BLaER1 (cell line): ENCODE results near the gene GMPR.

Source experiments
- H3K27ac ChIP-seq: shearing (Covaris generic); formaldehyde crosslinking; 2 replicates; pipeline ENCODE4 v1.8.1; 2022
- H3K27me3 ChIP-seq: shearing (Covaris generic); formaldehyde crosslinking; 2 replicates; pipeline ENCODE4 v1.8.1; 2022
- H3K36me3 ChIP-seq: shearing (Covaris generic); formaldehyde crosslinking; 2 replicates; pipeline ENCODE4 v1.8.1; 2022
- H3K4me1 ChIP-seq: shearing (Covaris generic); formaldehyde crosslinking; 2 replicates; pipeline ENCODE4 v1.8.1; 2022
- H3K4me2 ChIP-seq: shearing (Covaris generic); formaldehyde crosslinking; 2 replicates; pipeline ENCODE4 v1.8.1; 2022
- H3K4me3 ChIP-seq: shearing (Covaris generic); formaldehyde crosslinking; 2 replicates; pipeline ENCODE4 v1.8.1; 2022
- H3K9ac ChIP-seq: shearing (Covaris generic); formaldehyde crosslinking; 2 replicates; pipeline ENCODE4 v1.8.1; 2022
- H3K9me3 ChIP-seq: shearing (Covaris generic); formaldehyde crosslinking; 2 replicates; pipeline ENCODE4 v1.8.1; 2022
- H4K20me1 ChIP-seq: shearing (Covaris generic); formaldehyde crosslinking; 2 replicates; pipeline ENCODE4 v1.8.1; 2022
- Cebpa-rat ChIP-seq: shearing (Covaris generic); IDR thresholded peaks from 2 replicates; pipeline ENCODE4 v1.8.1; 2022

Gene GMPR

DNA sequence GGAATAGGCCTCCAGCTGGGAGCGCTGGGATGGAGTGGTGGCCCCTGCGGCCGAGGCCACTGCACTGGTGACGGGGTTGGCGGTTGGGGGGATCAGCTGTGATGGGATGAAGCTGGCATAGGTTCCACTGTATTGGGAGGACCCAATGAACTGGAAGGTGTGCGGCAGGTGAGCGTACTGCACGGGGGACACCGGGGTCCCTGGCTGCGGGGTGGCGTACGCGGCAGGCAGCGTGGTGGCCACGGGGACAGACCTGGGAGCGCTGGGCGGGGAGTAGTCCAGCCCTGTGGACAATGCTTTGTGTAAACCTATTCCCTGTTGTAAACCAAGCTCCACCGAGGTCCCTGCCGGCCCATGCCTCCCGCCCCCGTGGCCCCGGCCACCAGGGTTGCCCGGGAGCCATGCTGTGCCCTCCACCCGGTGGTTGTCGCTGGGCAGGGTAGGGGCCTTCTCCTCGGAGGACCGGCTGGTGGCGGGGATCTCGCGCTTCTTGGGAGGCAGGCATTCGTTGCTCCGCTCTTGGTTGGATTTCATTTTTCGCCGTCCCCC is 89.5 kb downstream of the GMPR start:
- Histone ChIP-seq H3K4me2 (no peak overlapping the region), H3K27me3 (no peaks in the 10 kb centered on the region), H3K4me1 (peaks cover 43% of the 10 kb centered on the region), H3K36me3 (peaks cover 18% of the 10 kb centered on the region; the same call in 1 of the 2 replicates), H3K27ac (no peak overlapping the region), H3K9me3 (peaks cover 22% of the 10 kb centered on the region), H4K20me1 (no peaks in the 10 kb centered on the region), H3K9ac (no peak overlapping the region), H3K4me3 (no peak overlapping the region)
- TF ChIP-seq Cebpa-rat, result no peak

DNA sequence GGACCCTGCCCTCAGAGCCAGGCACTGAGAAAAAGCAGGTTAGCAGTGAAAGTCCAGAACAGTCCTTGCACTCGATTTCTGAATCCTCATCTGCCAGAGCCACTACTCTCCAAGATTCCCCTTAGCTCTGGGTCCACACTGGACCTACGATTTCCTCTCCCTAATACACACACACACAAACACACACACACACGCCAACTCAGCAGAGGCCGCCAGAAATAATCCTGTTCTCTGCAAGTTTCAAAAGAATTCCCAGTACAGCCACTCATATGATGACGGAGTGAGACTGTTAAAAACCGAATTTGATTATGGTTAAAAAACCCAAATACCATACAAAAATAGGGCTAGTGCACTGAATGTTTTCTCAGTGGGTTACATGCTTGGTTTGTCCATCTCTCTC is 90.8 kb downstream of the GMPR start:
- Histone ChIP-seq H3K9me3 (peaks cover 22% of the 10 kb centered on the region), H3K4me1 (peaks cover 38% of the 10 kb centered on the region), H4K20me1 (no peaks in the 10 kb centered on the region), H3K27me3 (no peaks in the 10 kb centered on the region), H3K4me3 (no peak overlapping the region), H3K36me3 (peaks cover 18% of the 10 kb centered on the region; the same call in 1 of the 2 replicates), H3K4me2 (peak overlapping the region; percentile 41), H3K27ac (no peak overlapping the region), H3K9ac (no peak overlapping the region)
- TF ChIP-seq Cebpa-rat, result no peak

DNA sequence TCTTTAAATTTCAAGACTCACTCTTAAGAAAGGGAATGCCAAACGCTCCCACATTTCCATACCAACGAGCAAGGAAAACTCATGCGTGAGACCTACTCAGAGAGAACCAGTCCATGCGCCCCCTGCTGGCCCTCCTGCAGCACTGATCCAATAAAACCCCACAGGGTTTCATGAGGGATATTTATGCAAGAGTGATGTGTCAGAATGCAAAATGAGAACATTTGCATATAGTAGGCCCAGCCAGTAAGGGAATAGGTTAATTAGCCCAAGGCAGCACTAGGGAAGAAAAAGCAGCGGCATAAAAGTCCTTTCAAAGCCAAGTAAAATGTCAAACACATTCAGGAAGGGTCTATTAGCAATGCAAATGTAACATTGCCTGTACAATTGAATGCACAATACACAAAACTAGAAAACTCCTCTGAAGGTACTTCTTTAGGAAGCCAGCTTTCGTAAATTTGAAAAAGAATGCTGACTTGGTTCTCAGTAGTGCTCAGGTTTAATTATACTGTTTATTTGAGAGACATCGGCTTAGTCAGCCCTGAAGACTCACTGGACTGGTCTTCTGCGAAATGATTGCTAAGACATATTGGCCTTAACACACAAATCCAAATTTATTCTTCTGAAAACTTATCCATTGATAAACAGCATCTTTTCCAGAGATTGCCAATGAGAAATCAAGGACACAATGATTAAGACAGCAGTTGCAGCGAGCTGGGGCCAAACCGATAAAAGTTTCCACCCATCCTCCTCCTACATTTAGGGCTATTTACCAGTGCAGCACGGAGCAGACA is 93.2 kb downstream of the GMPR start:
- Histone ChIP-seq H3K9me3 (peaks cover 9% of the 10 kb centered on the region), H3K9ac (no peak overlapping the region), H3K4me1 (peaks cover 35% of the 10 kb centered on the region), H3K4me2 (peak overlapping the region; percentile 75), H3K4me3 (no peak overlapping the region), H4K20me1 (no peaks in the 10 kb centered on the region), H3K27me3 (no peaks in the 10 kb centered on the region), H3K27ac (no peak overlapping the region), H3K36me3 (peaks cover 10% of the 10 kb centered on the region; the same call in 1 of the 2 replicates)
- no peak for TF ChIP-seq Cebpa-rat

DNA sequence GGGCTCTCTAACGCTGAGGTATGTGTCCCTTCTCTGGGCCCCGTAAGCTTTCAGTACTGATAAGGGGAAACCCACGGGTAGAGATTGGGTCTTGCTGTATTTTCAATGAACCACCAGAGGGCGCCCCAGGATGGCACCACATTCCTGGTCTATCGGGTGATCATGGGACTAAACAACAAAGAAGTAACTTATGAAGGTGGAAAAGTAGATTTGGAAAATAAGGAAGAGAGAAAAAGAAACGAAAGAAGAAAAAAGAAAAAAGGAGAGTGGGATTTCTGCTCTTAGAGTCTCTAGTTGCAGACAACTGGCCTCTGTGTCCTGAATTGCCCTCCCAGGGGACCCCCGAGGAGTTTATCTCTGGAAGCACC is 93.8 kb downstream of the GMPR start:
- Histone ChIP-seq H4K20me1 (no peaks in the 10 kb centered on the region), H3K9me3 (peaks cover 3% of the 10 kb centered on the region), H3K36me3 (peaks cover 5% of the 10 kb centered on the region; the same call in 1 of the 2 replicates), H3K27me3 (no peaks in the 10 kb centered on the region), H3K27ac (no peak overlapping the region), H3K4me2 (peak overlapping the region; percentile 75), H3K4me1 (peaks cover 36% of the 10 kb centered on the region), H3K9ac (no peak overlapping the region), H3K4me3 (no peak overlapping the region)
- TF ChIP-seq Cebpa-rat, result no peak

DNA sequence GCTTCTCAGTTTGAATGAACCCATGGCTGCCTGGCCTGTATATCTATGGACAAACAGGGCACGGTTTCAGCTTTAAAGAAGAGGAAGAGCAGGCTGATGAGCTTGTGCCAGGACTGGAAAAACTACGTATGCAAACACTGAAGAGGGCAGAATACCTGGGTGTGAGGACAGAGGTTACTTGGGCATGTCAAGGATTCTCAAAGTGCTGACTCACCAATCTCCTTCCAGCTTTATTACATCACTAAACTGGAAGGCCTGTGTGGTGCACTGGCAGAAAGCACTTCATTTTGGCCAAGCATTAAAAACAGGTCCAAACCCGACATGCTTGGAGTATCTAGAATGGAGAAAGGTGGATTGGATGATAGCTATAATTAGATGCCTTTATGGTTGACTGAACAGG is 95.2 kb downstream of the GMPR start:
- Histone ChIP-seq H3K36me3 (no peaks in the 10 kb centered on the region), H3K27ac (no peak overlapping the region), H3K4me3 (no peak overlapping the region), H4K20me1 (no peaks in the 10 kb centered on the region), H3K9ac (no peak overlapping the region), H3K9me3 (no peaks in the 10 kb centered on the region), H3K4me1 (peaks cover 36% of the 10 kb centered on the region), H3K27me3 (no peaks in the 10 kb centered on the region), H3K4me2 (no peak overlapping the region)
- no peak for TF ChIP-seq Cebpa-rat

DNA sequence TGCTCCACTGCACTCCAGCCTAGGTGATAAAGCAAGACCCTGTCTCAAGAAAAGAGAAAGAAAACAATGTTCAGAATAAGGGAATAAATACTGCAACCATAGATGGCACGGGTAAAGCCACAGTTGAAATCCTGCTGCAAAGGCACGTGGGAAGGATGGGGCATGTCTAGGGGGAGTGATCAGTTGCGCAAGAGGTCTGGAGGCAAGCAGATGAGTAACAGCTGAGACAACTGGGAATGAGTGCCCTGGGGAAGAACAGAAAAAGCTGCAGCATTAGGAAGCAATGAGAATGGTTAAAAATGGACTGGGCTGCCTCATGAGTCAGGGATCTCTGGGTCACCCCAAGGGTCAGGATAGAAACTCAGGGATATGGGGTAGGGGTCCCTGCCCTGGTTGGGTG is 96.3 kb downstream of the GMPR start:
- Histone ChIP-seq H3K9me3 (no peaks in the 10 kb centered on the region), H3K36me3 (no peaks in the 10 kb centered on the region), H3K4me2 (no peak overlapping the region), H3K9ac (no peak overlapping the region), H4K20me1 (no peaks in the 10 kb centered on the region), H3K4me1 (peaks cover 29% of the 10 kb centered on the region), H3K27ac (no peak overlapping the region), H3K27me3 (no peaks in the 10 kb centered on the region), H3K4me3 (no peak overlapping the region)
- TF ChIP-seq Cebpa-rat, result peak; percentile 71

DNA sequence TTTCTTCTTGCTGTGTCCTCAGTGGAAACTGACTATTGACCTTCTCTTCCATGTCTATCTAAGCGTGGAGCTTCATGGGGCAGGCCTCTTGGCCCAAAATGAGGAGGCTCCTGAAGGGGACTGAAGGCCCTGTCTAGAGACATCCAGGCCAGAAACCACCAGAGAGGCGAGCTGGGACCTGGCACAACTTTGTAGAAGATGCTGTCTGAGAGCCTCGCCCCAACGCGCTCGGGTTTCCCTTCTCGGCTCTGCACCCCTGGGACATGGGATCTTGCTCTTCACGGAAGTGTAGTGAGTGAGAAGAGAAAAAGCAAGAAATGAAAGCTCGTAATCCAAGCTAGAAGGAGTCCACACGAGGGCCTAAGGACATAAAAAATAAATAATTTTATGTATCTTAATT is 96.8 kb downstream of the GMPR start:
- no peaks in the 10 kb centered on the region for H3K36me3 ChIP-seq
- no peak overlapping the region for H3K4me3 ChIP-seq
- no peaks in the 10 kb centered on the region for H3K27me3 ChIP-seq
- H3K9ac ChIP-seq, result no peak overlapping the region
- H3K4me2 ChIP-seq, result no peak overlapping the region
- H3K27ac ChIP-seq, result no peak overlapping the region
- H3K4me1 ChIP-seq, result peaks cover 24% of the 10 kb centered on the region
- no peak for TF ChIP-seq Cebpa-rat
- H3K9me3 ChIP-seq, result no peaks in the 10 kb centered on the region
- no peaks in the 10 kb centered on the region for H4K20me1 ChIP-seq

DNA sequence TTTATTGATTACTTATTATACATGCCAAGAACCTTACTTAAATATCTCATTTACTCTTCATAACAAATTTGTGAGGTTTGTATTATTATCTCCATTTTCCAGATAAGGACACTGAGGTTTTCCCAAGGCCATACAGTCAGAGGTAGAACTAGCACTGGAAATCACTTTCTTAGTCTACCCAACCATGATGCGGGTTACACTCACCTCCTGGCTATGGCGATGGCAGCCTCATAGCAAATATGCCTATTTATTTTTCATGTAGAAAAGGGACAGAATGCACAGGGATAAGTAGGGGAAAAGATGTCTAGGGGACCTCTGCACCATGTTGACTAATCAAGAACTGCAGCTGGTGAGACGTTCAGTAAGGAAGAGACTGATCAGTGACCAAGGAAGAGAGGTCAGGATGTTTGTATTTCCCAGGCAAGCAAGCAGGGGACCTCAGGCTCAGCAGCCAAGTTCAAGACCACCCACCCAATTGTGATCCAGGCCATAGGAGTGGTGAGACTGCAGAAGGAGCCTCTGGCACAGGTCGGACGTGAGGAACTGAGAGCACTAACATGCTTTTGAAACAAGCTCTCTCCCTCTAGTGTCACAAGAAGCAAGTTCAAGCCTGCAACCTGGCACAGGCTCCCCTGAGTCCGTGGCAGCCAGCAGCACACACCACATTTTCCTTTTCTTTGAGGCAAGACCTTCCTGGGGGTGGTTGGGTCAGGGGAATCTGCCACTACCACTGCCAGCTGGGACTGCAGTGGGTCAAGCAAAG is 97.8 kb downstream of the GMPR start:
- H3K27ac ChIP-seq, result no peak overlapping the region
- H3K4me1 ChIP-seq, result peaks cover 20% of the 10 kb centered on the region
- H3K9ac ChIP-seq, result no peak overlapping the region
- H3K36me3 ChIP-seq, result no peaks in the 10 kb centered on the region
- no peak overlapping the region for H3K4me3 ChIP-seq
- no peaks in the 10 kb centered on the region for H4K20me1 ChIP-seq
- no peaks in the 10 kb centered on the region for H3K9me3 ChIP-seq
- no peak overlapping the region for H3K4me2 ChIP-seq
- TF ChIP-seq Cebpa-rat, result no peak
- no peaks in the 10 kb centered on the region for H3K27me3 ChIP-seq

DNA sequence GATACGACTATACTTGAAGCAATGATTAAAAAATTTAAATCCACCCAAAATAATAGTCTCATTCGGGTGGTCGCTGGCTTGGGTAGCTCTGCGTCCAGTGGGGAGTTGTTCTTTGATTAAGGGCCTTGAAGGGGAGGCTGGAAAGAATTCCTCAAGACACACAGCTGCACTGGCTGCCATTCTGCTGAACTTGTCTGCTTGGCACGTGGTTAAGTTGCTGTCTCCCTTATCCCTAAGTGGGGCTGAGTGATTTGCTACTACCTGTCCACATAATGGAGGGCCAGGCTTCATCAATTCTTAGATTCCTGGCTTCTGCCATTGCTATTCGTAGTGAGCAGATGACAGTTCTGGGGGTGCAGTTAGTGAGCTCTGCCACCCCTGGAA is 98.5 kb downstream of the GMPR start:
- no peak overlapping the region for H3K9ac ChIP-seq
- H3K9me3 ChIP-seq, result no peaks in the 10 kb centered on the region
- peaks cover 15% of the 10 kb centered on the region for H3K4me1 ChIP-seq
- no peak overlapping the region for H3K4me3 ChIP-seq
- H3K4me2 ChIP-seq, result no peak overlapping the region
- no peak for TF ChIP-seq Cebpa-rat
- no peaks in the 10 kb centered on the region for H3K36me3 ChIP-seq
- no peaks in the 10 kb centered on the region for H4K20me1 ChIP-seq
- no peaks in the 10 kb centered on the region for H3K27me3 ChIP-seq
- no peak overlapping the region for H3K27ac ChIP-seq
